Stromal cell of bone marrow (primary cell): ENCODE measurements around the gene TAS2R40.
"Not testable (repeated sequence)": the region's sequence is repeated elsewhere in the genome, so short reads cannot be mapped to it uniquely, and the experiment has no call there.

Experiments used
- DNase-seq: peaks from one replicate; pipeline ENCODE4 v3.0.0-alpha.2; 2012; ENCODE audit warnings: low read depth

TAS2R40 gene

DNA sequence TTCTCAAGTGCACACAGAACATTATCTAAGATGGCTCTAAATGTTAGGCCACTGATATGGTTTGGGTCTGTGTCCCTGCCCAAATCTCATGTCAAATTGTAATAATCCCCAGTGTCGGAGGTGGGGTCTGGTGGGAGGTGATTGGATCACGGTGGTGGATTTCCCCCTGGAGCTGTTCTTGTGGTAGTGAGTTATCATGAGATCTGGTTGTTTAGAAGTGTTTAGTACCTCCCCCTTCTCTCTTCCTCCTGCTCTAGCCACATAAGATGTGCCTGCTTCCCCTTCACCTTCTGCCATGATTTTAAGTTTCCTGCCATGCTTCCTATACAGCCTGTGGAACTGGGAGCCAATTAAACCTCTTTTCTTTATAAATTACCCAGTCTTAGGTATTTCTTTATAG lies 30.2 kb downstream of the TAS2R40 start:
- no peak for DNase-seq

- no peak for DNase-seq
Observed at GRCh38 chr7:143255564-143255963, 33.7 kb downstream of the TAS2R40 start.

- no peak for DNase-seq
Observed at GRCh38 chr7:143256325-143256724, 34.5 kb downstream of the TAS2R40 start.

- no peak for DNase-seq
Observed at GRCh38 chr7:143256932-143257331, 35.1 kb downstream of the TAS2R40 start.

- no peak for DNase-seq
Observed at GRCh38 chr7:143257501-143257900, 35.7 kb downstream of the TAS2R40 start.

DNA sequence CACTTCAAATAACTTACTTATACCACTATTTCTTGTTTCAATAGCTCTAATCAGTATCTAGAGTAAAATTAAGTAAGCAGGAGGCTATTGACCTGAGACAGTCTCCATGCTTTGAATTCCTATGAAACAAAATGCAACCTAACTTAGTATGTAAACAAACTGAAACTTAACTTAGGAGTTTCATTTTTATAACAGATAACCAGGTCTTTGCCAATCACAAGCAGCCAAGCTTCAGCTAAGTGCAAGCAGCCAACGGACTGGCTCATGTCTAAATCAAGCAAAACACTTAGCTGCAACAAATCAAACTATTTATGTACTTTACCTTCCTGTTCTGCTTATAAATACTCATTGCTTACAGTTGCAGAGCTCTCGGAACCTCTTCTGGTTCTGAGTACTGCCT lies 37.0 kb downstream of the TAS2R40 start:
- no peak for DNase-seq

DNA sequence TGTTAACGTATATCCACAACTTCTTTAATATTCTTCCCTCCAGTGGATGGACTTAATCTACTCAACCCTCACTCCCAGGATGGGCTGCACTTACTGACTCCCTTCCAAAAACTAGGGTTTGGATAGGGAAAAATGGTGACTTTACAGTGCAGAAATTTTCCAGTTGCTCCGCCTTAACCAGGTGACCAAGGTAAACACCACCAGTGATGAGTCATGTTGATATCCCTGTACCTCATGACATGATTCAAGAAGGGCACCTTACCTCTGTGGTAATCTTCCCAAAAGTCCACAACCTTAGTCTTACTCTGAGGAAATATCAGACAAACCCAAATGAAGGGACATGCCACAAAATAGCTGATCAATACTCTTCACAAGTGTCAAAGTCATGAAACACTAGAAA lies 37.9 kb downstream of the TAS2R40 start:
- DNase-seq = no peak

- DNase-seq = no peak
Observed at GRCh38 chr7:143261901-143262300, 40.1 kb downstream of the TAS2R40 start.

GRCh38 chr7:143263266-143264195 lies 41.7 kb downstream of the TAS2R40 start, which contains the start of gene GSTK1:
Gene GSTK1 (plus strand): TSS chr7:143263441. CDS start chr7:143263514, 73 bp downstream.
- peak; percentile 54 for DNase-seq

GRCh38 chr7:143264196-143264568 lies 42.3 kb downstream of the TAS2R40 start:
- DNase-seq = not testable (repeated sequence)

DNA sequence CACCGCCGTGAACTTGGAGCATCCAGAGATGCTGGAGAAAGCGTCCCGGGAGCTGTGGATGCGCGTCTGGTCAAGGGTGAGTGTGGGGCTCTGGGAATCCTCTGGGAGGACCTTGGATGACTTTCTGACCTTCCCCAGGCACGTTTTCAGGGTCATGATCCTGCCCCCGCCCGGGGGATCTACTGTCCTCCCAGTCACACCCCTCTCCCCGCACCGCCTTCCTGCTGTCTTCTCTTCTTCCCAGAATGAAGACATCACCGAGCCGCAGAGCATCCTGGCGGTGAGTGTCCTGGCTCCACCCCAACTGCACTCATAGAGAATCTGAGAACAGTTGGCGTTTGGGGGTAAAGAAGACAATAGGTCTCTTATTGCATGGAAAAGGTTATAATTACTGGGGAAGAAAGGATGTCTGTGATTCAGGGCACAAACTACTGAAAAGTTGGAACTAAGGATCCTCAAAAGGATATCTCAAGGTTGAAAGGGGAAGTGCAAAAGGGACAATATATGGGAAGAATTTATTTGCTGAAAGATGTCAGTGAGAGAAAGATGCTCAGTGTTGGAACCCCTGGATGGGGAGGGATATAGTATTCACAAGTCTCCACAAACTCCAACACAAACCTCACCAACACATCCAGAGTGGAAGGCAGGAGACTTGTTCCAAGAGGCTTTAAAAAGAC lies 43.3 kb downstream of the TAS2R40 start:
- no peak for DNase-seq

DNA sequence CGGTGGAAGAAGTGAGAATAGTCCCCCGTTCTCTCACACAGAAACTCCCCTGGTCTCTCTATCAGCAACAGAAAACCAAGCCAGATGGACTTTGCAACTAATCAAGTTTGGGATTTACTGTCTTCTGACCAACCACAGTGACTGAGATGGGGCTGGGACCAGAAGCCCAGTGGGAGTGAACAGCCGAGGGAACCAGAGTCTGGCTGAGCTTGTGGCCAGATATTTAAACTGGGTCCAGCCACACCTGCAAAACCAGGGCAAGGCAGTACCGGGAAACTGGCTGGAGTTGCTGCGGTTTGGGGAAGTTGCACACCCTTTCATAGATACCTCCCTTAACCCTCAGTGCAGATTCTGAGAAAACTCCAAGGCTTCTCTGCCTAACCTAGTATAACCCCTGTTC lies 47.4 kb downstream of the TAS2R40 start:
- no peak for DNase-seq

- no peak for DNase-seq
Observed at GRCh38 chr7:143271240-143271639, 49.4 kb downstream of the TAS2R40 start.
